CD4-positive, alpha-beta T cell treated with Interleukin-4 for 4 hours (primary cell): Measurements from ENCODE around the gene EPB42.

Experiments
- DNase-seq: peaks from one replicate; pipeline ENCODE4 v3.0.0-alpha.2; 2020

Gene EPB42

GRCh38 chr15:43220991-43221403 lies at the start of gene EPB42:
Gene EPB42 (minus strand): TSS chr15:43221018. CDS start chr15:43220825, 193 bp downstream.
- no peak for DNase-seq

DNA sequence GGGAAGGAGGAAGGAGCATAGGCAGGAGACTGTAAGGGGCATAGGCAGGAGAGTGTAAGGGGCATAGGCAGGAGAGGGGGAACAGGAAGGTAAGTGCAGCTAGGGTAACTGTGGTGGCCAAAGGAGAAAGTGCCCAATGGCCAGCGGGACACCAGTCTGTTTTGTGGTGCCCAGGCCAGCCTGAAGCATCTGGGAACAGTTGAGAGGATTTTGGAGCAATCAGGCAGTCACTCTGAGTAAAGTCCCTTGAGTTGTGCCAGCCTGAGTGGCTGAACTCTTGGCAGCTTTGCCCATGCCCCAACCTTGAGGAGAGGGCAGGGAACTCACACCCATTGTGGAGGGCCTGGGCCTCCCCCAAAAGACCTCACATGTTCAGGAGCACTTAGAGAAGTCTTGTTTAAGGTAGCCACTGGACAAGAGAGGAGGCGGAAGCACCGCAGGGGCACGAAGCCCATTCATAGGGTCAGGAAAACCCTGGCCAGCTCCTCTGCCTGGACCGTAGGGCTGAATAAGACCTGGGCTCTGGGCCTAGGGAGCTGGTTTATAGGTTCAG lies 49.4 kb upstream of the EPB42 start:
- no peak for DNase-seq

DNA sequence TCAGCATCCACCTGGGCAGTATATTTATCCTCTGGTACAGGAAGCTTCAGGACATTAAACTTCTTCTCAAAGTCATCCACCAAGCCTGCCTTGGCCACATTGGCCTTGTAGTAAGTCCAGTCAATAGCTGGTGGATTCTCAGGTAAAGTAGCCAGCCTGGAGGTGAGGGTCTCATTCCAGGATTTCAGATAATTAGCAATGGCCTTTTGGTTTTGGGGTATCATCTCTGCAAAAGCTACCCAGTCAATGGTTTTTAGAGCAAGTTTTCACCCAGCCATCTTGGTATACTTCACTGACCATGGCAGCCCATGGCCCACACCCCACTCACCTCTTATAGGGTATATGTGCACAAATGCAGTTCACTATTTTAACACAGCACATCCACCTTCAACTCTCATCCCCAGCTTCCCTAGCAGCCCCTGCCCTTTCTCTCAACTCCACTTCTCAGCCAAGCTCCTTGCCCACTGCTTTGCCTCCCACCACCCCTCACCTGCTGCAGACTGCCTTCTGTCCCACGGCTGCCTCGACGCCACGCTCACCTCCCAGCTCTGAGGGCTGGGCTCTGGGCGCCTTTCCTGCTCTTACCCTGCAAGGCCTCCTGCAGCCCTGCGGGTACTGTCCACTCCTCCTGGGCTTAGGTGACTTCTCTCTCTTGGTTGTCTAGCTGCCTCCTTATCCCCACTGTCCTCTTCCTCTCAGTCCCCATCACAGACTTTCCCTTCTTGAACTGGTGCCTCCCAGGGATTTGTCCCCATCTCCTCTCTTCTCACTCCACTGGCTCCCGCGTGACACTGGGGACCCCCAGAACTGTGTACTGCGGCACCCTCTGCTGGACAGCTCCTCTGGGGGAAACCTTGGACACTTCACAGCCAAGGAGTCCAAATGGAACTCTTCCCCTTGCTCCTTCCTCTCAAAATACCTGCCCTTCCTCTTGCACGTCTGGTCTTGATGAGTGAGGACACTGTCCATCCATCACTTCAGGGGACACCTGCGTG lies 47.6 kb upstream of the EPB42 start:
- DNase-seq, result no peak

DNA sequence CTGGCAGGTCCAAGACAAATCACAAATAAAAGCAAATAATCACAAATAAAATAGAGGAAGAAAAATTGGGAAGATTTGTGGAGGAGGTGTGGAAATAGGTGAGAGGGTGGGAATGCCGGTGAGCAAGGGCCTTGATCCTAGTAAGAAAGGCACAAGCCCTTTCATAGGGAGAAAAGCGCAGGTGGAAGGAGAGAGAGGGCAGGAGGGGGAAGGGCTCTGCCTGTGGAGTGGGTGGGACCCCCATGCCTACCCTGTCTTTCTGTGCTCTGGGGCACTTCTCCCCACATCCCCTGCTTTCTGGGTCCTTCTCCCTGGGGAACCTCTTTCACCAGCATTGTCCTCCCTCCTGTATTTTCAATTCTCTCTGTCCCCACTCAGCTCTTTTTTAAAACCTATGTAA lies 46.6 kb upstream of the EPB42 start:
- no peak for DNase-seq

GRCh38 chr15:43266834-43267233 lies 46.0 kb upstream of the EPB42 start, which contains the start of gene TGM5:
Gene TGM5 (minus strand): TSS chr15:43266928. CDS start chr15:43266849, 79 bp downstream.
- no peak for DNase-seq

DNA sequence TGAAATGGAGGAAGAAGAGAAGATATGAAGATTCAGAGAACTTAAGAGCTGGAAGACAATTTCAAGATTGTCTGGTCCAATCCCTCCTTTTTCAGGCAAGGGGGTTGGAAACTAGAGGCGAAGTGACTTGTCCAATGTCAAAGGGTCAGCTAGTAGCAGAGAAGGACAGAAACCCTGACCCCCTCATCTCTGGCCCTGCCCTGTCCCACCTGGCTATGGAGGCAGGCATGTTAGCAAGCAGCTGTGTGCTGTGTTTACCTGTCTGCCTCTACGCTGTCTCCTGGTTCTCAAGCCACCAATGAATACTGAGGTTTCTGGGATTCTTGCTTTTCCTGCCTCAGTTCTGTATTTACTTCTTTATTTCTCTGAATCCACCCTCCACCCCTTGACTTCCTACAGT lies 45.6 kb upstream of the EPB42 start:
- no peak for DNase-seq

DNA sequence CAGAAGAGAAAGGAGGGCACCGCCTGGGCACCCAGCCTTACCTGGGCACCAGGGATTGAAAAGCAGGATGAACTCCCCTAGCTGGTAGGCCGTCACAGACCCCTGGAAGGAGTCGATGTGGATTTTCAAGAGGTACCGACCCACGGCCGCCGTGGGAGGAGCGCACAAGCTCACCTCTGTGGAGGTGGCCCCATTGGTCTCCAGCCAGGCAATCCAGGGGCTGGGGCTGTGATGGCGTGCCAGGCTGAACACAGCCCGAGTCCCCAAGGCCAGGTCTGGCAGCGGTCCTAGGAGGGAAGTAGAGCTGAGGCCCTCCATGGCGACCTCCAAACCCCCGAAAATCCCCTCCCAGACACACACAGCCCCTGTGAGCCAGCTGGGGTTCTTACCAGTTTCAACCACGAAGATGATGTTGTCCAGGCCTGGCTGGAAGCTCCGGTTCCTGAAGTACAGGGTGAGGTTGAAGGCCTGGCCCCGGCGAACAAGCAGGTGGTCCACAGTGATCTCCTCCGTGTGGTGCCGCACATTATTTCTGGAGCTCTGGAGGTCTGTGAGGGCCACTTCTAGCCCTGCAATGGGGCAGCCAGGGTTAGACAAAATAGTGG lies 39.3 kb upstream of the EPB42 start:
- no peak for DNase-seq

DNA sequence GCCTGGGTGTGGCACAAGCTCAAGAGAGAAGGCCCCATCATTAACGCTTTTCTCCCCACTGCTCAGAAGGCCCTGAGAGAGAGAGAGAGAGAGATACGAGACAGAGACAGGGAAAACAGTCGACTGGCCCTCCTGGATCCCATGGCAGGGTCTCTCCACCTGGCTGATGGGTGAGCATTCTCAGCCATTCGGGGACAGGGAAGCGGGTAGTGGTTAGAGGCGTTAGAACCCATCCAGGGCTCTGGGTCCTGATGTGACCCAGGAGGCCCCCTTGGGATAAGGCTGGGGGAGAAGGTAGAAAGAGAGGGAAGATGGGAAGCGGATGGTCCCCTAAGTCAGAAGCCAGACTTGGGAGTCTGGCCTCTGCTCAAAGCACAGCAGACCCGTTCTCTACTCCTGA lies 38.0 kb upstream of the EPB42 start:
- DNase-seq, result no peak

DNA sequence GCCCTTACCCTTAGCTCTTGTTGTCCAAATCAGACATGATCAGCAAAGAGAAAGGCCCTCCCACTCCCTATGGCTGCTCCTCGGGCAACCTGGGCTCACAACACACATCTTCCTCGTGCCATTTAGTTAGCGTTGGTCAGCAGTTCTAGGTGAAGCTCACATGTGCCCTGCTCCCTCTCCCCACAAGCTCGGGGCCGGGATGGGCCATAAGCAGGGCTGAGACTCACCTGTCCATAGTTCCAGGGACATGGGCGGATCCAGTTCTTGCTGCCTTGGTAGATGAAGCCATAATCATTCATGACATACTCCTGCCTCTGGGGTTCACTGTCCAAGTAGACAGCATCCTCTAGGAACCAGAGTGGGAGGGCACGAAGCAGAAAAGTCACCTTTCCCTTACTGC lies 35.5 kb upstream of the EPB42 start:
- DNase-seq, result no peak

GRCh38 chr15:43255376-43255775 lies 34.6 kb upstream of the EPB42 start:
- DNase-seq, result no peak

DNA sequence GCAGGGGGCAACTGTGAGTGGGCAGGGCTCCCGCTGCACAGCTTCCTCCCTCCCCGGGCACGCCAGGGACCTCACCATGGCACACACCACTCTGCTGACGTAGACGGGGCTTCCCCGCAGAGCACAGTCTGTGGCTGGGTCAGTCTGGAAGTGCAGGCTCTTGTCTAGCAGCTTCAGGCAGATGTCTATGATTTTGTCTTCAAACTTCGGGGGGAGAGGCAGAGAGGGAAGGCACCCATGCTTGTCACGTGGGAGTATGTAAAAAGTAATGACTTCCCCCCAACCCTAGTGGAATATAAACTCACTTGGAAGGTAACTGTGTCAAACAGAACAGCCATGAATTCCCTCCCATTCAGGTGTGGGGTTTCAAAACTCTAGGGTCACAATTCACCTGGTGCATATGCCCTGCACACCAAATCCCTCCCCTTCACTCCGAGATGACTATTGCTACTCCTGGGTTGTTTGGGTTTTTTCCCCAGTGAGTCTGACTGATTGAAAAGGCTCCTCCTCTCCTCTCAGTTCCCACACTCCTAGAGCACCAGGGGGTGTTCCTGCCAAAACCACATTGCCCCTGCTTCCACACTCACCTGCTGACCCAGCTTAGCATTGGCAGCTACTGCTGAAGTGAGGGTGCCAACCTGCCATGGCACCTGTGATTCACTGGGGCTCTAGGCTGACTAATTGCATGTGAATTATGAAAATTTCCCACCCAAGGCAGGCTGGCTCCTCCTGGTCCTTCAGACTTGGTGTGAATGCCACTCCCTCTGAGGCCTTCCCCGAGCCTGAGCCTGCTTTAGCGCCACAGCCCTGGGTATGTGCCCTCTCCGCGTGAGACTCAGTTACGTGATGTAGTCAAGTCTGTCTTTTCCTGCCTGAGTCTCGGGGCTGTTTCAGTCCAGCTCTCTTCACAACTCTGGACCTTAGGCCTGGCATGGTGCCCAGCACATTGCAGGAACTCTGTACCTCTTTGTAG lies 32.9 kb upstream of the EPB42 start:
- peak; percentile 29 for DNase-seq

DNA sequence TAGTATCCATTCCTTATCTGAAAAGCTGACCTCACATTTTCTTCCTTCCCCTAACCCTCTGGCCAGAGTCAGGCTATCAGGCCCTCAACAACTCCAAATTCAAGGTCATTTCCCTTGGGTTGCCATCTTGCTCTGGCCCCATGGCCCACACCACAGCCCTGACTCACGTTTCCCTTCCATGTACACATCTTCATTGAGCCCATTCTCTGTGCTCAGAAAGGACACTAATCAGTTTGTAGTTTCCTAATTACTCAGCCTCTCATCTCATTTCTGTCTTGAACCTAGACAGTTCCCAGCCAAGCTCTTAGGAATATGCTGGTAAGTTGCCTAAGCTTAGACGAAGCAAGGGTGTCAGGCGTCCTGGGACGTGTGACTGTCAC lies 31.0 kb upstream of the EPB42 start:
- no peak for DNase-seq

DNA sequence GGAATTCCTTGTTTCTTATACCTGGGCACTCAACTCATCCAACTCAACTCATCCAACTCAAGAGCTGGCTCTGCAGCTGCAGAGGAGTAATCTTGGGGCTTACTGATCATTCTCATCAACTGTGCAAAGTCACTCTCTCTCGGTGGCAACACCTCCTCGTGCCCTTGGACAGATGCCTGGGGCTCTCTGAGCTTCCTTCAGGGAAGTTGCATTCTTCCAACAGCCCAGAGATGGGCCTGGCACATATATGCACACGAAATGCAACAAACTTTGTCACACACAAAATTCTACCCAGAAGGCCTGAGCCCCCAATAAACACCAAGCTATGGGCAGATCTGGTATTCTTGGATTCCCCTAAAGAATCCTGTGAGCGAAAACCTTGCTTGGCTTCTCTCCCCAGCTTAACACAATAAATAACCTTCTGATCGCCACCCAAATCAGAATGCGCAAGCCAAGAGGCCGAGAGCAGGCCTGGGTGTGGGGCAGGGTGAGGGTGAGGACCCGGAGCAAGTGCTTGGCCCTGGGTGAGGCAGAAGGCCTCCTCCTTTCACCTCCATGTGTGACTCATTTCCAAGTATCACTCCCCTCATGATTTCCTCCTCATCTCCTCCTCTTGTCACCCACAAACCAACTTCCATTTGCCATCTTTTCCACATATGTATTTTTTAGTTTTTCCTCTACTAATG lies 30.5 kb upstream of the EPB42 start:
- DNase-seq, result no peak

DNA sequence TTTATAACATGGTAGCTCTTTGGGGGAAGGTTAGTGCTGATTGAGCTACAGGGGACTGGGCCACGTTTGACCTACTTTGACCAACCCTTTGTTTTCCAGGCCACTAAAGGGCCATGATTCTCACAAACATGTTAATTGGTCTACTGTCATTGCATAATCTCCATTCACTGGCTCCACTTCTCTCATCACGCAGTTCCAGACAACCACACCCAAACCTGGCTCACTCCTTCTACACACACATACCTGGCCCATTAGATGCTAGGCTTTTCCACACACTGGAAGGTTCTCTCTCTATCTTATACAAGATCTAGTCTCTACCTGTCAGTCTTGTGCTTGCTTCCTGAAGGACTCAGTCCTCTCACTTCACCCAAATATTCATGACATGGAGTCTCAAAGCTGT lies 30.0 kb upstream of the EPB42 start:
- DNase-seq, result no peak

DNA sequence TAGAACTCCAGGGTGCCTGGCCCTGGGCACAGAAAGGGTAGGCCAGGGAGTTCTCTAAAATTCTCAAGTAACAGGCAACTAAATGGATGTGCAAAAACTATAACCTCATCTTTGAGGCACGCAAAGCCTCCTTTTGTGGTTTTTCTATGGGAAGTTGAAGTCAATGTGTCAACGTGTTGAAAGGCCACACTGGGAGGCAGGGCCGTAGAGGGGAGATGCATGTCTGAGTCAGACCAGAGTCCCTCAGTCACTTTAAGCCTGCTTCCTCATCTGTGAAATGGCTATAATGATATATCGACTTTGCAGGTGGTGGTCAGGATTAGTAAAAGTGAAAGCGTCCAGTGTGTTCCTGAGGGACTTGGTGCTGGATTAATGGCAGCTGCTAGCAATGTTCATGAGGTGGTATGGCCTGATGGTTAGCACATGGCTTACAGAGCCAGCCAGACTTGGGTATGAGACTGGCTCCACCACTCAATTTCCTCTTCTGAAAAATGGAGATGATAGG lies 28.9 kb upstream of the EPB42 start:
- no peak for DNase-seq

GRCh38 chr15:43249236-43249635 lies 28.4 kb upstream of the EPB42 start:
- DNase-seq, result no peak

GRCh38 chr15:43246261-43246774 lies 25.5 kb upstream of the EPB42 start:
- DNase-seq, result no peak

DNA sequence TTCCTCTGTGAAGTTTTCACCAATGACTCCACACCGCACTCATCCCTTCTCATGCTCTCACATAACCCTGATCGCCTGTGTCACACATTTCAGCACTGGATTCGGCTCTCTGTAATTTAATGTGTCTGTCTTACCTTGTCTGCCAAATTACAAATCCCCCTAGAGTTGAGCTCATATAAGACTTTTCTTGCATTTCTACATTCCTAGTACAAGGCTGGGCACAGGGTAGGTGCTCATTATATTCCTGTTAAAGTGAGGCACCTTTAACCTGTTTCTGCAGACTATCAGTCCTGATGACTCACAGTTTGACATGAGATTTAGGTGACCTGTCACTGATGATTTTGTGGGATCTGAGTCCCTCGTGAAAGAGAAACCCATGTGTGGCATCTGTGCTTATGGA lies 23.3 kb upstream of the EPB42 start:
- no peak for DNase-seq

- no peak for DNase-seq
These were observed 22.3 kb upstream of the EPB42 start for GRCh38 chr15:43243020-43243645.

DNA sequence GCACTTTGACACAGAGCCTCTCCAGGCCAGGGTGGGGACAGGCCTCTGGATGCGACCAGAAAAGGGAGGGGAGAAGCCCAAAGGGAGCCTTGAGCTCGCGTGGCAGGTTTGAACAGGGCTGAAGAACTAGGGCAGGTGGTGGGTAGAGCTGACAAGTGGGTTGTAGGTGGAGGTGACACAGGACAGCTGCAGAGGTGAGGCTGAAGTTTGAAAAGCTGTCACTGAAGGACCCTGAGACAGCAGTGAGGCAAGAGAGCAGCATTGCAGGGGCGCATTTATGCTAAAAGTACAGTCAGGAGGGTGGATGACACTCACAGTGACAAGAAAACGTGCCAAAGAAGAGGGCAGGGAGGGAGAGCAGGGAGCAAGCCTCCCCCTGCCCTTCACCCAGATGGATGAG lies 21.8 kb upstream of the EPB42 start:
- no peak for DNase-seq

- DNase-seq, result no peak
These were observed 20.3 kb upstream of the EPB42 start for GRCh38 chr15:43241100-43241499.
